Mesothelial cell of epicardium (in vitro differentiated cells): Measurements from ENCODE around the gene MRPS35. TPM values are rescaled to one million over a fixed set of nuclear protein-coding genes. Genes with fewer than 3 reads are reported as not detected.

Experiments used
- DNase-seq, 2 experiments: peaks; one replicate each; pipeline ENCODE4 v3.0.0; 2021; ENCODE audit warnings: low spot score in 2 of 2; ENCODE audit not compliant: unreplicated experiment in 2 of 2
- H3K27ac Mint-ChIP-seq: 2 replicates; pipeline ENCODE4 v1.8.0; 2021; ENCODE audit warnings: mixed read lengths
- H3K27me3 Mint-ChIP-seq: 2 replicates; pipeline ENCODE4 v1.8.0; 2021; ENCODE audit warnings: low read depth, mixed read lengths
- H3K36me3 Mint-ChIP-seq: 2 replicates; pipeline ENCODE4 v1.8.0; 2021; ENCODE audit warnings: mixed read lengths
- H3K4me1 Mint-ChIP-seq: 2 replicates; pipeline ENCODE4 v1.8.0; 2021; ENCODE audit warnings: mixed read lengths
- H3K4me3 Mint-ChIP-seq: 2 replicates; pipeline ENCODE4 v1.8.0; 2021; ENCODE audit warnings: mild to moderate bottlenecking, moderate library complexity, mixed read lengths
- H3K9me3 Mint-ChIP-seq: 2 replicates; pipeline ENCODE4 v1.8.0; 2021; ENCODE audit warnings: mixed read lengths
- CTCF ChIP-seq: fragments of 200-600 bp; sonication (generic); IDR thresholded peaks from one replicate; pipeline ENCODE4 v1.5.0; 2021; ENCODE audit warnings: antibody characterized with exemption; ENCODE audit not compliant: unreplicated experiment
- total RNA-seq: library from RNA; stranded (reverse); gene quantifications from 3 replicates; pipeline ENCODE4 v1.2.1, GENCODE V29; 2021

Gene MRPS35
- total RNA-seq, 1 donor from 2014 or later = 34.0 TPM

GRCh38 chr12:27802936-27803335, 92.3 kb downstream of the MRPS35 start:
- Mint-ChIP-seq H3K27me3 (no peaks in the 10 kb centered on the region), H3K4me3 (no peak overlapping the region), H3K4me1 (no peaks in the 10 kb centered on the region), H3K27ac (no peak overlapping the region), H3K9me3 (no peaks in the 10 kb centered on the region), H3K36me3 (peaks cover 10% of the 10 kb centered on the region)
- DNase-seq = no peak
- no peak for TF ChIP-seq CTCF

GRCh38 chr12:27805238-27805637, 94.6 kb downstream of the MRPS35 start:
- no peaks in the 10 kb centered on the region for H3K9me3 Mint-ChIP-seq
- no peaks in the 10 kb centered on the region for H3K4me1 Mint-ChIP-seq
- TF ChIP-seq CTCF = no peak

More at GRCh38 chr12:27805238-27805637, 94.6 kb downstream of the MRPS35 start:
- Mint-ChIP-seq H3K4me3 (no peak overlapping the region), H3K36me3 (no peaks in the 10 kb centered on the region), H3K27ac (no peak overlapping the region), H3K27me3 (no peaks in the 10 kb centered on the region)
- DNase-seq = no peak

Other genes with a start within 250 kb of the MRPS35 start
- gene PPFIBP1, start 186.6 kb upstream of the MRPS35 start, total RNA-seq = 101 to 105 TPM (median 102 TPM) in 3 replicates
- gene REP15, start 14.4 kb upstream of the MRPS35 start, total RNA-seq = 2.2 to 2.4 TPM (median 2.3 TPM) in 3 replicates
- 38.6 to 39.8 TPM (median 38.7 TPM) in 3 replicates for gene KLHL42, start 69.4 kb downstream of the MRPS35 start, total RNA-seq
- 0.29 to 0.78 TPM (median 0.72 TPM) in 3 replicates for gene MANSC4, start 69.4 kb downstream of the MRPS35 start, total RNA-seq